Measurements from ENCODE around the gene COL17A1.

GRCh38 chr10:104031631-104032030 is 54.0 kb downstream of the COL17A1 start:
- no peak for TF ChIP-seq CTCF (IDR thresholded peaks at IDR 0.05)
- TF ChIP-seq TCF7L2 (IDR thresholded peaks at IDR 0.05; ENCODE audit: low read depth, low read length) = no peak
- no peak for TF ChIP-seq REST (IDR thresholded peaks at IDR 0.05; ENCODE audit: insufficient read depth in 1 of 2, low read depth in 2 of 2, low read length in 1 of 2)
- TF ChIP-seq POLR2AphosphoS5 (IDR thresholded peaks at IDR 0.05; ENCODE audit: low read depth, low read length) = no peak
- no peak for TF ChIP-seq SIN3A (IDR thresholded peaks at IDR 0.05; ENCODE audit: borderline replicate concordance, insufficient read depth, low read depth, low read length)

Data from Panc1 (cell line).